ENCODE data around the gene TARP.
A peak's percentile ranks its signal among the peaks of the same experiment; 100 is the strongest.

TARP gene

DNA sequence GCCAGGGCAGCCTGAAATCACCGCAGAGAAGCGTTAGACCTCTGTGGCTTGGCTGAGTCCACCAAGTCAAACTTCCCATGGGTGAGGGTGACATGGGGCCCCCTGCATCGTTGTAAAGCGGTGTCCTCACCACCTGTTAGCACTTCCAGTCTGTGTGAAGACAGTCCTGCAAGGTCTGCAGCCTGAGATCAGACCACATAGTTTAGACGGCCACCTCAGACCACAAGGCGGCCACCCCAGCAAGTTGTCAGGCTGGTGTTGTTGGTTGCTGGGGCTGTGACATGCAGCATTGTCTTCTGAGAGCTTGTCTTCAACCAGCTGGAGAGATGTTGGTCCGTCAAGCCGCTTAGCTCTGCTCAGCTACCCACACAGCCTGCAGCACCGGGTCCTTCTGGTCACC lies 44.1 kb upstream of the TARP start:
- H3K9ac ChIP-seq (ENCODE audit: low read depth, low read length, poor library complexity, severe bottlenecking): peak overlapping the region; percentile 94
- H3K9me3 ChIP-seq (ENCODE audit: insufficient read depth, low read depth, low read length): no peaks in the 10 kb centered on the region
- peaks cover 45% of the 10 kb centered on the region for H3K4me1 ChIP-seq (ENCODE audit: insufficient read depth, low read length, poor library complexity, severe bottlenecking)
- H3K27me3 ChIP-seq (ENCODE audit: insufficient read depth, low read length, poor library complexity, severe bottlenecking): no peaks in the 10 kb centered on the region
- peak overlapping the region; percentile 94 for H3K4me3 ChIP-seq (ENCODE audit: low read length, poor library complexity, severe bottlenecking)
- H4K20me1 ChIP-seq (ENCODE audit: insufficient read depth, low read length, poor library complexity, severe bottlenecking): no peaks in the 10 kb centered on the region
- H2AFZ ChIP-seq (ENCODE audit: low read length): no peak overlapping the region
- no peak for TF ChIP-seq EZH2phosphoT487 (IDR thresholded peaks at IDR 0.05; ENCODE audit: borderline replicate concordance)
- TF ChIP-seq, protein P1, sequence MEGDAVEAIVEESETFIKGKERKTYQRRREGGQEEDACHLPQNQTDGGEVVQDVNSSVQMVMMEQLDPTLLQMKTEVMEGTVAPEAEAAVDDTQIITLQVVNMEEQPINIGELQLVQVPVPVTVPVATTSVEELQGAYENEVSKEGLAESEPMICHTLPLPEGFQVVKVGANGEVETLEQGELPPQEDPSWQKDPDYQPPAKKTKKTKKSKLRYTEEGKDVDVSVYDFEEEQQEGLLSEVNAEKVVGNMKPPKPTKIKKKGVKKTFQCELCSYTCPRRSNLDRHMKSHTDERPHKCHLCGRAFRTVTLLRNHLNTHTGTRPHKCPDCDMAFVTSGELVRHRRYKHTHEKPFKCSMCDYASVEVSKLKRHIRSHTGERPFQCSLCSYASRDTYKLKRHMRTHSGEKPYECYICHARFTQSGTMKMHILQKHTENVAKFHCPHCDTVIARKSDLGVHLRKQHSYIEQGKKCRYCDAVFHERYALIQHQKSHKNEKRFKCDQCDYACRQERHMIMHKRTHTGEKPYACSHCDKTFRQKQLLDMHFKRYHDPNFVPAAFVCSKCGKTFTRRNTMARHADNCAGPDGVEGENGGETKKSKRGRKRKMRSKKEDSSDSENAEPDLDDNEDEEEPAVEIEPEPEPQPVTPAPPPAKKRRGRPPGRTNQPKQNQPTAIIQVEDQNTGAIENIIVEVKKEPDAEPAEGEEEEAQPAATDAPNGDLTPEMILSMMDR (conservative IDR thresholded peaks at IDR 0.05; ENCODE audit: low read length): no peak
- H3K9me2 ChIP-seq (replicated peaks; ENCODE audit: low read depth, low read length): no peaks in the 10 kb centered on the region
- no peaks in the 10 kb centered on the region for H3K36me3 ChIP-seq (ENCODE audit: insufficient read depth, low read length)
- H3F3A ChIP-seq (ENCODE audit: low read depth): no peaks in the 10 kb centered on the region
- H3K79me2 ChIP-seq (ENCODE audit: insufficient read depth, low read length): peaks cover 13% of the 10 kb centered on the region
- H3K4me2 ChIP-seq (ENCODE audit: low read depth, low read length, poor library complexity, severe bottlenecking): peak overlapping the region; percentile 87

DNA sequence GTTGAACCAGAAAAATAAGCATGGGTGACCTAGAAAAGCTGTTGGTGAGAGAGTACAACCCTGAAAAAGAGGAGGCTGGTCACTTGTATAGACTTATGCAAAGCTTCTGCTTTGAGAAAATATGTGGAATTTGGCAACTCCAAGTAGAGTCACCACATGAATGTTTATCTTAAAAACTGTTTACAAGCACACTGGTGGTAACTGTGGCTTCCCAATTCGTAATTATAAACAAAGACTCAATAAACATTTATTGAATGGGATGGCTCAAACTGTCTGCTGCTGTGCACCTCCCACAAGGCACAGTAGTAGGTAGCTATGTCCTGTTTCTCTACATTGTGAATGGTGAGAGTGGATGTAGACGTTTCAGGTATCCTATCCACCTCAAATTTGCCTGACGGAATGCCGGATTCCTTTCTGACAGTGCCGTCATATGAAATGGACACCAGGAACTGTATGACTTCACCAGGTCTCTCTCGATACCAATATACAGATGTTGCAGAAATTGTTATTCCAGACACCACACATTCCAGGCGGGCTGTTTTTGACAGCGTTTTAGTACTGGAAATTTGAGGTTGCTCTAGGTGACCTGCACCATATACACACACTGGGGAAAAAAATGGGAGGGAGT lies 43.4 kb upstream of the TARP start:
- Histone ChIP-seq H3K36me3 (ENCODE audit: insufficient read depth, low read length) (no peaks in the 10 kb centered on the region), H3K9ac (ENCODE audit: low read depth, low read length, poor library complexity, severe bottlenecking) (peak overlapping the region; percentile 94)

DNA sequence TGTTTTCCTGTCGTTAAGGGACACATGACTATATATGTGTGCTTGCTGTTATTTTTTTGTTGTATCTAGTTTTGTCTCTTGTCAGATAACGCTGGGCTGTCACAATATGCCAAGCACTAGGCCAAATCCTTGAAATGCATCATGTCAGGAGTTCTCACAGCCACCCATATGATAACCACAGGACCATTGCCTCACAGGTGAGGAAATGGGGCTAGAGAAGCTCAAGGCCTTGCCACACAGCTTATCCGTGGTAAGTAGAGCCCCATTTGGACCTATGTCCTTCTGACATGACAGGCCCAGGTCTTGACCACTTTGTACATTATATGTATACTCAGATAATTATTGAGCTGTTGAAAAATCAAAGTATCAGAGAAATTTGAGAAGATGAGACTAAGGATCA lies 42.0 kb upstream of the TARP start:
- H3K9me2 ChIP-seq (replicated peaks; ENCODE audit: low read depth, low read length): no peaks in the 10 kb centered on the region
- H3K9me3 ChIP-seq (ENCODE audit: insufficient read depth, low read depth, low read length): no peaks in the 10 kb centered on the region
- peaks cover 13% of the 10 kb centered on the region for H3K79me2 ChIP-seq (ENCODE audit: insufficient read depth, low read length)
- no peak overlapping the region for H2AFZ ChIP-seq (ENCODE audit: low read length)
- no peak overlapping the region for H3K4me2 ChIP-seq (ENCODE audit: low read depth, low read length, poor library complexity, severe bottlenecking)
- no peaks in the 10 kb centered on the region for H3K27me3 ChIP-seq (ENCODE audit: insufficient read depth, low read length, poor library complexity, severe bottlenecking)
- peaks cover 27% of the 10 kb centered on the region for H3K4me1 ChIP-seq (ENCODE audit: insufficient read depth, low read length, poor library complexity, severe bottlenecking)
- no peak for TF ChIP-seq EZH2phosphoT487 (IDR thresholded peaks at IDR 0.05; ENCODE audit: borderline replicate concordance)
- TF ChIP-seq, protein P1 (conservative IDR thresholded peaks at IDR 0.05; ENCODE audit: low read length): no peak
- H3F3A ChIP-seq (ENCODE audit: low read depth): no peaks in the 10 kb centered on the region
- H3K4me3 ChIP-seq (ENCODE audit: low read length, poor library complexity, severe bottlenecking): no peak overlapping the region
- no peaks in the 10 kb centered on the region for H3K36me3 ChIP-seq (ENCODE audit: insufficient read depth, low read length)
- no peak overlapping the region for H3K9ac ChIP-seq (ENCODE audit: low read depth, low read length, poor library complexity, severe bottlenecking)
- H4K20me1 ChIP-seq (ENCODE audit: insufficient read depth, low read length, poor library complexity, severe bottlenecking): no peaks in the 10 kb centered on the region

More for the DNA sequence above, 43.4 kb upstream of the TARP start:
- Histone ChIP-seq H2AFZ (ENCODE audit: low read length) (no peak overlapping the region; the same call in 1 of the 2 replicates), H3K27me3 (ENCODE audit: insufficient read depth, low read length, poor library complexity, severe bottlenecking) (no peaks in the 10 kb centered on the region), H3K4me1 (ENCODE audit: insufficient read depth, low read length, poor library complexity, severe bottlenecking) (peaks cover 41% of the 10 kb centered on the region), H3K9me2 (replicated peaks; ENCODE audit: low read depth, low read length) (no peaks in the 10 kb centered on the region), H3K79me2 (ENCODE audit: insufficient read depth, low read length) (peaks cover 13% of the 10 kb centered on the region), H3K4me3 (ENCODE audit: low read length, poor library complexity, severe bottlenecking) (peak overlapping the region; percentile 94), H4K20me1 (ENCODE audit: insufficient read depth, low read length, poor library complexity, severe bottlenecking) (no peaks in the 10 kb centered on the region), H3K4me2 (ENCODE audit: low read depth, low read length, poor library complexity, severe bottlenecking) (peak overlapping the region; percentile 87), H3F3A (ENCODE audit: low read depth) (no peaks in the 10 kb centered on the region), H3K9me3 (ENCODE audit: insufficient read depth, low read depth, low read length) (no peaks in the 10 kb centered on the region)
- TF ChIP-seq EZH2phosphoT487 (IDR thresholded peaks at IDR 0.05; ENCODE audit: borderline replicate concordance): no peak
- TF ChIP-seq, protein P1 (conservative IDR thresholded peaks at IDR 0.05; ENCODE audit: low read length): no peak
